Left kidney (tissue), 8 donors: ENCODE data around the gene ZAR1. TPM values are rescaled to one million over a fixed set of nuclear protein-coding genes. Genes with fewer than 3 reads are reported as not detected.
"Not testable (repeated sequence)": the region's sequence is repeated elsewhere in the genome, so short reads cannot be mapped to it uniquely, and the experiment has no call there.

Experiments
- DNase-seq: peaks from one replicate; pipeline ENCODE4 v3.0.0-alpha.2; 2013
- long read RNA-seq, 8 donors: transcript quantifications; one replicate each; lab custom pipeline, GENCODE V29; 2026
- polyA plus RNA-seq: library from polyadenylated mRNA; unstranded; fragments of 120-200 nt; gene quantifications from one replicate; pipeline ENCODE4 v1.2.1, GENCODE V29; 2013; ENCODE audit not compliant: insufficient read length

The ZAR1 gene, protein sequence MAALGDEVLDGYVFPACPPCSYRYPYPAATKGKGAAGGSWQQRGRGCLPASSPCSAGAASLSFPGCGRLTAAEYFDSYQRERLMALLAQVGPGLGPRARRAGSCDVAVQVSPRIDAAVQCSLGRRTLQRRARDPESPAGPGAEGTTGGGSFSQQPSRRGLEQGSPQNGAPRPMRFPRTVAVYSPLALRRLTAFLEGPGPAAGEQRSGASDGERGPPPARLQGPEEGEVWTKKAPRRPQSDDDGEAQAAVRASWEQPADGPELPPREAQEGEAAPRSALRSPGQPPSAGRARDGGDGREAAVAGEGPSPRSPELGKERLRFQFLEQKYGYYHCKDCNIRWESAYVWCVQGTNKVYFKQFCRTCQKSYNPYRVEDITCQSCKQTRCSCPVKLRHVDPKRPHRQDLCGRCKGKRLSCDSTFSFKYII
- not detected for polyA plus RNA-seq
- long read RNA-seq, donor 1, result 0 reads
- long read RNA-seq, donor 2, result 0 reads
- long read RNA-seq, donor 3, result 0 reads
- long read RNA-seq, donor 4, result 0 reads
- long read RNA-seq, donor 5, result 0 reads
- long read RNA-seq, donor 6, result 0 reads
- long read RNA-seq, donor 7, result 0 reads
- long read RNA-seq, donor 8, result 0 reads

GRCh38 chr4:48490012-48490679 is at the start of gene ZAR1:
TSS of gene ZAR1 (plus strand) at chr4:48490252. CDS start at chr4:48490292, 40 bp downstream.
- DNase-seq, result no peak

GRCh38 chr4:48440914-48441313 is 49.1 kb upstream of the ZAR1 start:
- not testable (repeated sequence) for DNase-seq

DNA sequence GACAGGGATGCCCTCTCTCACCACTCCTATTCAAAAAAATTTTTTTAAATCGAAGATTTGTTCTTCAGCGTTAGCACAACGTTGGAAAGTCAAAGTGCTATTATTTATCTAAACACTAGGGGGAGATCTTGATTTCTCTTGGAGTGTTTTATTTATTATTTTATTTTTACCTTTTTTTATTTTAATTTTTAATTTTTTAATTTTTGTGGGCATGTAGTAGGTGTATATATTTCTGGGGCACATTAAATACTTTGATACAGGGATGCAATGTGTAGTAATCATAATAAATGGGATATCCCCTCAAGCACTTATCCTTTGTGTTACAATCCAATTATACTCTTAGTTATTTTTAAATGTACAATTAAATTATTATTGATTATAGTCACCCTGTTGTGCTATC is 44.3 kb upstream of the ZAR1 start:
- peak; percentile 7 for DNase-seq

- no peak for DNase-seq
Measured at GRCh38 chr4:48446642-48447041, 43.4 kb upstream of the ZAR1 start.

- DNase-seq, result no peak
Measured at GRCh38 chr4:48449151-48449550, 40.9 kb upstream of the ZAR1 start.

DNA sequence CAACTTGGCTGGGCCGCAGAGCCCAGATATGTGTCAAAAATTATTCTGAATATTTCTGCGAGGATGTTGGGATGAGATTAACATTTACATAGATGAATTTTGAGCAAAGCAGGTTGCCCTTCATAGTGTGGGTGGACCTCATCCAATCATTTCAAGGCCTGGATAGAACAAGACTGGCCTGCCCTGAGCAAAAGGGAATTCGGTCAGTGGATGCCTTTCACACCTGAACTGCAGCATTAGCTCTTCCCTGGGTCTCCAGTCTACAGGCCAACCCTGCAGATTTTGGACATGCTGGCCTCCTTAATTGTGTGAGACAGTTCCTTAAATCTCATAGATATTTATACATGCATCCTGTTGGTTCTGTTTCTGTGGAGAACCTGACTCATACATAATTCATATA is 39.3 kb upstream of the ZAR1 start:
- no peak for DNase-seq

DNA sequence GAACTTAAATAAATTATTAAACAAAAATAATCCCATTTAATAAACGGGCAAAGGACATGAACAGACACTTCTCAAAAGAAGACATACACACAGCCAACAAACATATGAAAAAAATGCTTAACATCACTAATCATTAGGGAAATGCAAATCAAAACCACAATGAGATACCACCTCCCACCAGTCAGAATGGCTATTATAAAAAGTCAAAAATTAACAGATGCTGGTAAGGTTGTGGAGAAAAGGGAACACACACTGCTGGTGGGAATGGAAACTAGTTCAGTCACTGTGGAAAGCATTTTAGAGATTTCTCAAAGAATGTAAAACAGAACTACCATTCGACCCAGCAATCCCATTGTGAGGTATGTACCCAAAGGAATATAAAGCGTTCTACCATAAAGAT is 38.4 kb upstream of the ZAR1 start:
- not testable (repeated sequence) for DNase-seq

DNA sequence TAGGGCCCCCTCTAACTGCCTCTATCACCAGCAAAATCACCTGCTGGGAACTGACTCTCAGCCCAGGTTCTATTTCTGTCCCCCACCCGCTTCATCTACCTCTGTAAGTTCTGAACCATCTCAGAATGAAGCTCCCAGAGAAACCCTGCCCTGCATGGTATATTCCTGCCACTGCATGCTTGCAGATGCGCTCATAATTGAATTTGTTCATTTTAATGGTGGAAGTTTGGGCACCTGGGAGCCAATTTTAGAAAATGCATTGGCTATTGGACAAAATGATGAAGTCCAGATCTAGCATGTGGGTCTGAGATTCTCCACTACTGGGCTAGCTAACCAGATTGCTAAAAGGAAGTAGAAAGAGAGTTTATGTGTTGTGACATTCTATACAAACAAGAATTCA is 35.5 kb upstream of the ZAR1 start:
- DNase-seq, result no peak

- DNase-seq, result no peak
Measured at GRCh38 chr4:48461000-48461399, 29.1 kb upstream of the ZAR1 start.

DNA sequence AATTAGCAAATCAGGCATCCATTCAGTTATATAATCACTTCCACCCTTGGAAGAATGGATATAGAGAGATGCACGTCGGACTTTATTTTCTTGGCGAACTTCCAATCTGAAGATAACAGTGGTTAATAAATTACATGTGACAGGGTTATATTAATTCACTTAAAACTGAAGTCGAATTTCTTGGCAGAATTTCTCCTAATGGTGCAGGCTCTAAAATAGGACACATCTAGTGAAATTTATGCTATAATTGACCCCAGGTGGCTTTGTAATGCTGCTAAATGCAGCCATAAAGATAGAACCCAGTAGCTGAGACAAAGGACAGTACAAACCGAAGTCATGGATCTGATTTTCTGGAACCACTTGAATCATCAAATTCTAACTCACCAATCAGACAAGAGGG is 27.7 kb upstream of the ZAR1 start:
- DNase-seq, result no peak

GRCh38 chr4:48467442-48467841 is 22.6 kb upstream of the ZAR1 start:
- no peak for DNase-seq

DNA sequence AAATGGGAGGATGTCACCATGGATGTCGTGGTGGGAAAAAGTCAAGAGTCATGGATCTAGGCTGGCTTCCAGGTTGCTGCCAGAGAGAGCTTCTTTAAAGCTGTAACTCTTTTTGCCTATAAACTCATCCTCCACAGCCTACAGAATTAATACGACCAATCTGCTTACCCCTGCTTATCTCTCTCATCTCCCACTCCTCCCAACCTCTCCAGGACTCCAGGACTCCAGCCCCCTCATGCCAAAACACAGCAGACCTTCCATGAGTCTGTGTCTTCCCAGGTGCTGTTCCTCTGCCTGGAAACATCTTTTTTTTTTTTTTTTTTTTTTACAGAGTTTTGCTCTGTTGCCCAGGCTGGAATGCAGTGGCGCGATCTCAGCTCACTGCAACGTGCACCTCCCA is 22.2 kb upstream of the ZAR1 start:
- no peak for DNase-seq

- DNase-seq, result no peak
Measured at GRCh38 chr4:48470137-48470536, 19.9 kb upstream of the ZAR1 start.

DNA sequence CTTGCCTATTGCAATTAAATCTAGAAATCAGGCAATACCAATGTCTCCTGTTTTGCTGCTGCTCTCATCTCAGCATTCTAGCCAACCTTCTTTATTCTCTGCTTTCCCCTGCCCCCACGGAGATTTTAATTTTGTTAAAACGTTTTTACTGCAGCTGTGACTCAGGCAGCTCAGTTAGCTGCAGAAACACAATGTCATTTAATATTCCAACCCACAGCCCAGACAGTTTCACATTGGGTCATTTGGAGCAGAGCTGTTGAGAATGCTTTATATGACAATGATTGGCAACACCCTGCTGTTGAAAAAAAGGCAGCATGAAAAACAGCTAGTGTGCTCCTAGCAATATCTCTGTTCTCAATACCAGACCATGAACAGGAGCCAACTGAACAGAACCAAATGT is 19.5 kb upstream of the ZAR1 start:
- no peak for DNase-seq

GRCh38 chr4:48472794-48473193 is 17.3 kb upstream of the ZAR1 start:
- no peak for DNase-seq

DNA sequence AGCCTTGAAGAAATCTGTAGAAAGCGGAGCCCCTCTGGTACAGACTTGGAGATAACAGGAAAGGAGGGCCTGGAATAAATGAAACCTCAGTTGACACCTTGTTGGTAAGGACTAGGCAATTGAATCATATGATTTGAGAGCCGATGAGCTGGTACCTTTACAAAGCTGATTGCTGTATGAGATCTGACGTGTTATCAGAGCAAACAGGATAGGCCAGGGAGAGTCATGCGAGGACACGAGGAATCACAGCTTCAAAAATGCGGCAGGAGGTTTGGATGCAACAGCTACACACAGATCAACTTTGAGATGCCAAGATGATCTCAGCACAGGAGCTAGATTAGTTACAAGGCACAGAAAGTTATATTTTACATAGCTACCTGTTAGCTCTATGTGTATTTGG is 14.3 kb upstream of the ZAR1 start:
- DNase-seq, result no peak

GRCh38 chr4:48478273-48478672 is 11.8 kb upstream of the ZAR1 start:
- DNase-seq, result no peak

DNA sequence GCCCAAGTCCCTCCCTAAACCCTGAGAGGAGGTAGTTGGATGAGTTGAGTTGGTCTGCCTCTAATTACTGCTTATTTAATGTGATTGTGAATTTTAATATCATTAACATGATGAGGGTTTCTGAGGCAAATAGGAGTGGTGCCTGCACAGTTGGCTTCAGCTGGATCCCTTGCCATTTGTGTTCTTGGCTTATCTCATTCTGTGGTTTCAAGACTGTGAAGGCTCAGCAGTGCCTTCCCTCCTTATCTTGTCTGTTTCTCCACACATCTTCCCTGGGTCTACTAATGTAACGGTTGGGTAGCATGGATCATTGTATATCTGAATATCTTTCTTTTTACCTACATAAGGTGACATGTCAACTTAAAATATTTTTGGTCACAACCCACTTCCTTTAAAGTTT is 8.5 kb upstream of the ZAR1 start:
- no peak for DNase-seq

DNA sequence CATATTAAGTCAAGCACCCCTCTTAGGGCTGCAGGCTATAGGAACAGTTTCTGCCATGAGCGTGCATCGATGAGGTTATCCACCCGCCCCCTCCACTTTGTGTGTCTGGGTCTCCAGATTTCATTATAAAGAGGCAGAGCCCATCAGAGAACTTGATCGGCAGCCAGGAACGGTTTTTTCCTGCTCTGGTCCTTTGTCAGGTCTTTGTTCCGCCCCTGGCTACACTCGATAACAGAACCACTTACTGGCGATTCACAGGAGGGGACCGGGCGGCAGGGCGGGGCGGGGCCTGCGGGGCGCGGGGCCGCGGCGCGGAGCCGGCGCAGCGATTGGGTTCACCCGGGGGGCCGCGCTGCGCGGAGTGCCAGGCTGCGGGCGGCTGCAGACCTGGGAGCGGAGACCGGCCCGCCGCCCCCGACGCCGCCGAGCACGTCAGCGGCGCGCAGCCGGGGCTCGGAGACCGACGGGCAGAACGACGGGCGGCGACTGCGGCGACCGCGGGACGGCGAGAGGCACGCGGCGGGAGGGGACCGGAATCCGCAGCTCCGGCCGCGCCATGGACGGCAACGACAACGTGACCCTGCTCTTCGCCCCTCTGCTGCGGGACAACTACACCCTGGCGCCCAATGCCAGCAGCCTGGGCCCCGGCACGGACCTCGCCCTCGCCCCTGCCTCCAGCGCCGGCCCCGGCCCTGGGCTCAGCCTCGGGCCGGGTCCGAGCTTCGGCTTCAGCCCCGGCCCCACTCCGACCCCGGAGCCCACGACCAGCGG is 6.9 kb upstream of the ZAR1 start, which contains the start of gene SLC10A4:
TSS of gene SLC10A4 (plus strand) at position 338 of the 771 bp plus-strand sequence. CDS start at position 557, 219 bp downstream.
- no peak for DNase-seq

GRCh38 chr4:48483777-48484493 is 6.1 kb upstream of the ZAR1 start:
- no peak for DNase-seq

DNA sequence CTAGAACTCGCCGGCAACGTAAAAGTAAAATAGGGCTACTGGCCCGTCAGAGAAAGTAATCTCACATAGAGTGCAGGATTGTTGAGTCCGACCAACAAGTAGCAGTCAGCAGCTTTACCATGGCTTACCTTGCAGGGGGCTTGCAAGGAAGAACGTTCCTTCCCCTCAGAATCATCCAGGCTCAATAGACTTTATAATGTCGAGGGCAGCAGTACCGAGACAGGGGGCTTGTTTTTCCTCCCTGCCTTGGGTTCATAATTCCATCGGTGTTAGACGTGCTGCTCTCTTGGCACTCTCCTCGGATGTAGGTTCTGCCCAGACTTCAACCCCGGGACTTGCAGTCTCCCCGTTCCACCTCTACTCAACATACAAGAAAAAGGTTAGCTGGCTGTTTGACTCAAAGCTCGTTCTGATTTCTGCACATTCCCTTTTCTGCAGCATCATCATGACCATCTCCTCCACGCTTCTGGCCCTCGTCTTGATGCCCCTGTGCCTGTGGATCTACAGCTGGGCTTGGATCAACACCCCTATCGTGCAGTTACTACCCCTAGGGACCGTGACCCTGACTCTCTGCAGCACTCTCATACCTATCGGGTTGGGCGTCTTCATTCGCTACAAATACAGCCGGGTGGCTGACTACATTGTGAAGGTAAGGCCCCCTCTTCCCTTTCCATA is 5.4 kb upstream of the ZAR1 start:
- no peak for DNase-seq
